Kidney epithelial cell (primary cell): ENCODE data around the gene NUDT5. TPM values are rescaled to one million over a fixed set of nuclear protein-coding genes. Genes with fewer than 3 reads are reported as not detected.

Experiments used
- DNase-seq: peaks from one replicate; pipeline ENCODE4 v3.0.0-alpha.2; 2010; ENCODE audit warnings: low read depth
- H3K27me3 ChIP-seq: 2 replicates; pipeline ENCODE4 v1.6.0; 2011; ENCODE audit warnings: low read length; ENCODE audit not compliant: control insufficient read depth, insufficient read depth
- H3K36me3 ChIP-seq: 2 replicates; pipeline ENCODE4 v1.5.1; 2011; ENCODE audit warnings: low read length; ENCODE audit not compliant: control insufficient read depth, insufficient read depth
- H3K4me3 ChIP-seq: 2 replicates; pipeline ENCODE4 v1.5.1; 2011; ENCODE audit warnings: low read depth, mild to moderate bottlenecking, control low read depth, low read length
- CTCF ChIP-seq: IDR thresholded peaks from 2 replicates; pipeline ENCODE4 v1.5.1; 2011; ENCODE audit warnings: mild to moderate bottlenecking, moderate library complexity, low read length, control low read depth, inconsistent platforms; ENCODE audit not compliant: insufficient read depth, poor library complexity, severe bottlenecking
- total RNA-seq: library from RNA; depleted of rRNA; stranded (reverse); fragments of >200 nt; gene quantifications from 2 replicates; pipeline ENCODE4 v1.2.3, GENCODE V29; 2015

NUDT5 gene
- total RNA-seq, 1 donor from 2014 or later = 77.2 TPM

GRCh38 chr10:12200850-12201249, 5.2 kb upstream of the NUDT5 start:
- no peak for DNase-seq
- TF ChIP-seq CTCF = no peak
- H3K36me3 ChIP-seq = peaks cover 1% of the 10 kb centered on the region
- no peak overlapping the region for H3K4me3 ChIP-seq
- no peaks in the 10 kb centered on the region for H3K27me3 ChIP-seq

GRCh38 chr10:12198156-12198555, 2.5 kb upstream of the NUDT5 start:
- H3K36me3 ChIP-seq = peaks cover 1% of the 10 kb centered on the region
- no peak for TF ChIP-seq CTCF

GRCh38 chr10:12196531-12197211, 980 bp upstream of the NUDT5 start:
- Histone ChIP-seq H3K36me3 (no peaks in the 10 kb centered on the region), H3K27me3 (no peaks in the 10 kb centered on the region), H3K4me3 (peak overlapping the region; percentile 95)
- DNase-seq = no peak
- TF ChIP-seq CTCF = no peak

More at GRCh38 chr10:12198156-12198555, 2.5 kb upstream of the NUDT5 start:
- Histone ChIP-seq H3K27me3 (no peaks in the 10 kb centered on the region), H3K4me3 (no peak overlapping the region)
- no peak for DNase-seq

GRCh38 chr10:12195281-12195602, 449 bp downstream of the NUDT5 start:
- no peaks in the 10 kb centered on the region for H3K27me3 ChIP-seq
- no peak for DNase-seq
- H3K4me3 ChIP-seq = peak overlapping the region; percentile 95
- TF ChIP-seq CTCF = no peak
- no peaks in the 10 kb centered on the region for H3K36me3 ChIP-seq

- DNase-seq = no peak
- H3K27me3 ChIP-seq = no peaks in the 10 kb centered on the region
- TF ChIP-seq CTCF = no peak
- peak overlapping the region; percentile 95 for H3K4me3 ChIP-seq
- H3K36me3 ChIP-seq = no peaks in the 10 kb centered on the region
These were observed 879 bp downstream of the NUDT5 start for GRCh38 chr10:12194752-12195271.

- H3K4me3 ChIP-seq = no peak overlapping the region
- no peaks in the 10 kb centered on the region for H3K36me3 ChIP-seq
- no peak for TF ChIP-seq CTCF
- H3K27me3 ChIP-seq = no peaks in the 10 kb centered on the region
- DNase-seq = peak; percentile 32
These were observed 2.5 kb downstream of the NUDT5 start for GRCh38 chr10:12193193-12193592.
